PFSK-1 (cell line): ENCODE measurements around the gene DNAJC9.

Source experiments
- POLR2AphosphoS5 ChIP-seq: IDR thresholded peaks from 2 replicates; pipeline ENCODE4 v1.6.1; 2012; ENCODE audit warnings: low read depth, mild to moderate bottlenecking, control low read depth, low read length, moderate library complexity
- TAF1 ChIP-seq: IDR thresholded peaks from 2 replicates; pipeline ENCODE4 v1.6.1; 2012; ENCODE audit warnings: low read length, control low read depth, borderline replicate concordance; ENCODE audit not compliant: insufficient read depth

DNA sequence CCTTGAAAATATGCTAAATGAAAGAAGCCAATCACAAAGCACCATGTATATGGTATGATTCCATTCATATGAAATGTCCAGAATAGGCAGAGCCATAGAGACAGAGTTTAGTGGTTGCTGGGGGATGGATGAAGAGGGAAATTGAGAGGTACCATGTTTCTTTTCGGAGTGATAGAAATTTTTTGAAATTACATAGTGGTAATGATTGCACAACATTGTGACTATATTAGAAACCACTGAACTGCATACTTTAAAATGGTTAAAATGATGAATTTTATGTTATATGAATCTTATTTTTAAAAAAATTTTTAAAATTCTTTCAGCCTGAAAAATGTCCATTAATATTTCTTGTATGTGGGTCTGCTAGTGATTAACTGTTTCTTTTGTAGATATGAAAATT is 26.1 kb downstream of the DNAJC9 start:
- TF ChIP-seq TAF1 = no peak
- no peak for TF ChIP-seq POLR2AphosphoS5
